ENCODE results near the gene CLHC1.

DNA sequence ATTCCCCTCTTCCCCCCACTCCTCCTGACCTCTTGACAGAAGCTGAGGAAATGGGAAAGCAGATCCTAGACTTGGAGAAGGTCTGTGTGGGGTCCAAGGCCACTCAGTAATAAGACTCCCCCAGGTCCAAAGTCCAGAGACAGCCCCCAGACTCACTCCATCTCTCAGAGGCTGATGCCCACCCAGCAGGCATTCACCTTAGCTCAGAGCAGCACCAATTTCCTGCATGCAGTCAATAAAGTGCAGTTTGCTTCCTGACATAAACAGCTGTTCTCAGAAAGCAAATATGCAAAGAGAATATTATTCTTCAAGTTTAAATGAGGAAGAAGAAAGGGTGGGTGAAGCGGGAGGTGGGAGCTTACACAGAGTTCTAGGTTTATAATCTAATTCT, 97.8 kb downstream of the CLHC1 start:
- TF ChIP-seq, protein P1, sequence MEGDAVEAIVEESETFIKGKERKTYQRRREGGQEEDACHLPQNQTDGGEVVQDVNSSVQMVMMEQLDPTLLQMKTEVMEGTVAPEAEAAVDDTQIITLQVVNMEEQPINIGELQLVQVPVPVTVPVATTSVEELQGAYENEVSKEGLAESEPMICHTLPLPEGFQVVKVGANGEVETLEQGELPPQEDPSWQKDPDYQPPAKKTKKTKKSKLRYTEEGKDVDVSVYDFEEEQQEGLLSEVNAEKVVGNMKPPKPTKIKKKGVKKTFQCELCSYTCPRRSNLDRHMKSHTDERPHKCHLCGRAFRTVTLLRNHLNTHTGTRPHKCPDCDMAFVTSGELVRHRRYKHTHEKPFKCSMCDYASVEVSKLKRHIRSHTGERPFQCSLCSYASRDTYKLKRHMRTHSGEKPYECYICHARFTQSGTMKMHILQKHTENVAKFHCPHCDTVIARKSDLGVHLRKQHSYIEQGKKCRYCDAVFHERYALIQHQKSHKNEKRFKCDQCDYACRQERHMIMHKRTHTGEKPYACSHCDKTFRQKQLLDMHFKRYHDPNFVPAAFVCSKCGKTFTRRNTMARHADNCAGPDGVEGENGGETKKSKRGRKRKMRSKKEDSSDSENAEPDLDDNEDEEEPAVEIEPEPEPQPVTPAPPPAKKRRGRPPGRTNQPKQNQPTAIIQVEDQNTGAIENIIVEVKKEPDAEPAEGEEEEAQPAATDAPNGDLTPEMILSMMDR (IDR thresholded peaks at IDR 0.05), result no peak
- TF ChIP-seq POLR2A (IDR thresholded peaks at IDR 0.05), result no peak
